ENCODE results near the gene STARD10. TPM values are rescaled to one million over a fixed set of nuclear protein-coding genes. Genes with fewer than 3 reads are reported as not detected.

STARD10 gene
- total RNA-seq, 1 experiment from 2014 or later: 31.2 TPM

DNA sequence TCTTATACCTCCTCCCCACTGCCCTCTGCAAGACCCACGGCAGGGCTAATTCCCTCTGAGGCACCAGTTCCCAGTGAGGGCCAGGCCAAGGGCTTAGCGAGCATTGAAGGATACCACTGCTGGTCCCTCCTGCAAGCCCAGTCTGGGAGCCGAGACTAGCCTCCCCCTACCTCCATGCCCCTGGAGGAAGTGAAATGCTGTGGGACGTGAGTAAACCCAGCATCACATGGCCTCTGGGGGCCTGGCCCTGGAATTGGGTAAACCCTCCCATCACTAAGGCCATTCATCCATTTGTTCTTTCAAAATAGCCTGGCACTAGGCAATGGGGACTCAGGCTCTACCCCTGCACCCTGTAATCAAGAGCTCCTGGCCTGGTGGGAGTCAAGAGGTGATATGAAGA, 66.3 kb downstream of the STARD10 start:
- no peak for DNase-seq (ENCODE audit: low read depth)

DNA sequence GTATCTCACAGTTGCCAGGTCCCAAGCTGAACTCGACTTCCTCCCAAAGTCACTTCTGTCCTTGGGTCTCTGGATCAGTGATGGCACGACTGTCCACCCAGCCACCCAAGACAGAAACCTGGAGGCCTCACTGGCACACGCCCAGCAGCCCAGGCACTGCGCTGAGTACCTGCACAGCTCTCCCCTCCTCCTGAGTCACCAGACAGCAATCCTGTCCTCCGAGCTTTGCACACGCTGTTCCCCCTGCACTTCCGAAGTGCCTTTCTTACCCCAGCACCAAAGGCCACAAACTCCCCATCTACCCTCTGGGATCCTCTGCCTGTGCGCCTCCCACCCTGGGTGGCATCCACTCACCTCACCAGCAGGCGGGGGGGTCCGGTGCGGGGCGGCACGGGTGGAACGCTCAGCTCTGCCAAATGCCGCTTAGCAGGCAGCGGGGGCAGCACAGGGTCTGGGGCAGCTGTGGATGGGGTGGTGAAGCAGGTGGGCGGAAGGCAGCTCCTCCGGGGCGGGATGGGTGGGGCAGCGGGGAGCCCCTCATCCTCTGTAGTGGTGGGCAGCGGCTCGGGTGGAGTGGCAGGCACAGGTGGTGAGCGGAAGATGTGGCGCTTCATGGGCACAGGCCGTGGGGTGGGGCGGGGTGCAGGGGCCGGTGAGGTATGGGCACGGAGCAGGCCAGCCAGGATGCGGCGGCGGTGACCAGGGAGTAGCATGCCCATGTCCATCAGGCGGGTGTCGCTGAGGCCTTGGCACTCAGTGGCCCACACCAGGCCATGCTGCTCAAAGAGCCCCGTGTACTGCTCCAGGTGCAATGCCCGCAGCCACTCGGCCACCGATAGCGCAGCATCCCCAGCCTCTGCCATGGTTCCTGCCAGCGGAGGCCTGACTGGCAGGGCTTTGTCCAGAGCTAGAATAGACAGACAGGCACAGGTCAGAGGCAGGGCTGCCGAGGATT, 67.3 kb downstream of the STARD10 start:
- DNase-seq (ENCODE audit: low read depth): no peak

DNA sequence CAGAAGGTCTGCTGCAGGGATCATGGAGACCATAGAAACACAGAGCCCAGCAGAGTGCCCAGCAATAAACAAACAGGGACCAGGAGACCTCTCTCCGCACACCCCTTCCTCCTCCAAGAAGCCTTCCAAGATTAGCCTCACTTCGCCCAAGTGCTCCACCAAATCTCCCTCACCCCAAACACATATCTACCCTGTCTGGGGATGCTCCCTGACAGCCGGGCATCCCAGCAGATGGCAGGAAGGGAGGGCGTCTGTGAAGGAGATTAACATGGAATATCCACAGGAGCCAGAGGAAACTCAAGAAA, 68.2 kb downstream of the STARD10 start:
- no peak for DNase-seq (ENCODE audit: low read depth)

DNA sequence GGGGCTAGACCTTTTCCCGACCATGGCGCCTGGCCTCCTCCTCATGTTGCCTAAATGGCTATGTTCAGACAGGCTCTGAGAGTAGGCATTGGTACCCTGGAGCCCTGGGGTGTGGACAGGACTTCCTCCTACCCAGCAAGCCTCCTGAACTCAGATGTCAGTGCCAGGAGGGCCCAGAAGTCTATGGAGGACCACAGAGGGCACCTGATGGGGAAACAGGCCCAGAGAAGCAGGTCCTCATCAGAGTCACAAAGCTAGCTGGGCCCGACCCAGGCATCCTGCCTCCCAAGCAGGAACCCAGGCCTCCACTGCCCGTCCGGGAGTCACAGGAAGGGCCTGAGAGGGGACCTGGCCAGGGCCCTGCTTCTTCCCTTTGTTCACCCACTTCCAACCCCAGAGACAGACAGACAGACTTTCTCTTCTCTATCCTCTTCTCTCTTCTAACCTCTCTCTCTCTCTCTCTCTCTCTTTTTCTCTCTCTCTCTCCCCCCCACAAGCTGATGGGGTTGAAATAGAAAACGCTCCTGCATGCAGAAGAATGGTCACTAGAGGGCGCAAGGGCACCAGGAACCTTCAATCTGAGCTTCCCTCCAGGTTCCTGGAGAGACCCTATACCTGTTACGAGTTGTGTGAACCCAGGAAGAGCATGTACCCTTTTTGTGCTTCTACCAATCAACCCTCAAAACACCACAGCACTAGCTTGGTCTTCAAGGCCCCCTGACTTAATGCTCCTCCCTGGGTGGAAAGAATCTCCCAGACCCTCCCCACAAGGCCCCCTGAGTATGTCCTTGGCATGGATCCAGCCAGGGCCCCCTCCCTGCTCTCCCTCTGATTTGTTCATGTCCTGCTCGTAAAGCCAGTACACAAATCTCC, 68.8 kb downstream of the STARD10 start:
- DNase-seq (ENCODE audit: low read depth): peak; percentile 79

DNA sequence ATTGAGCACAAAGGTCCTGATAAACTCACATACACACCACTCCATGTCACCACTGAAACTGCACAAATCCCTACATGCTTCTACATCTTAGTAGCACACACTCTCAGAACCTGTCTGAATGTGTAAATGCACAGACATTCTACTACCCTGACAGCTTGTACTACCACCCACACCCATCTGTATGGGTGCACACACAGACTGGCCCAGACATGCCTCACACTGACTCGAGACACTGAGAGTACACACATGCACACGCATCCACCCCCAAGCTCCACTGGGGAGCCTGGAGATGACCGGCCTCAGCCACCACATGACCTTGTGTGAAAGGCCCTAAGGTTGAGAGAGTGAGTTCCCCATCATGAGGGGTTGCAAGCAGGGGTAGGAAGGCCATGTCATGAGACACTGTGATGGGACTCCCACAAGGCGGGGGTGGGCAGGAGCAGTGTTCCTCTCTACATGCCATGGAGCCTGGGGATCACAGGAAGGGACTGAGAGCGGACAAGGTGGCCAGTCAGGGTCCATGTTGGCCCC, 69.8 kb downstream of the STARD10 start:
- no peak for DNase-seq (ENCODE audit: low read depth)

DNA sequence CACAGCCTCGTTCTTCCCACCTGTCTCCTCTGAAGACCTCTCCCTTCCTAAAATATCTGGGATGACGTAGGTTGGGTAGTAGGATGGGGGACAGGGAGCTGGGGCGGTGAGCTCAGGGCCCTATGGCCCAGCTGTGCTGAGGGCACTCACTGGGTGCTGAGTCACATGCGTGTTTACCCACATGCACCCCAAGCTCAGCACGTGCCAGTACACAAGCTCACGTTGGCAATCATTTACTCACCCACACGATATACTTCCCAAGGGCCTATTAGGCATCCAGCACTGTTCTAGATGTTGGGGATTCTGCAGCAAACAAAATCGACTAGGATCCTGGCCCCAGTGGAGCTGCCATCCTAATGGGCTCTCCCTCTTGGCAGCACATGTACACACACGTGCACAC, 70.3 kb downstream of the STARD10 start:
- no peak for DNase-seq (ENCODE audit: low read depth)

DNA sequence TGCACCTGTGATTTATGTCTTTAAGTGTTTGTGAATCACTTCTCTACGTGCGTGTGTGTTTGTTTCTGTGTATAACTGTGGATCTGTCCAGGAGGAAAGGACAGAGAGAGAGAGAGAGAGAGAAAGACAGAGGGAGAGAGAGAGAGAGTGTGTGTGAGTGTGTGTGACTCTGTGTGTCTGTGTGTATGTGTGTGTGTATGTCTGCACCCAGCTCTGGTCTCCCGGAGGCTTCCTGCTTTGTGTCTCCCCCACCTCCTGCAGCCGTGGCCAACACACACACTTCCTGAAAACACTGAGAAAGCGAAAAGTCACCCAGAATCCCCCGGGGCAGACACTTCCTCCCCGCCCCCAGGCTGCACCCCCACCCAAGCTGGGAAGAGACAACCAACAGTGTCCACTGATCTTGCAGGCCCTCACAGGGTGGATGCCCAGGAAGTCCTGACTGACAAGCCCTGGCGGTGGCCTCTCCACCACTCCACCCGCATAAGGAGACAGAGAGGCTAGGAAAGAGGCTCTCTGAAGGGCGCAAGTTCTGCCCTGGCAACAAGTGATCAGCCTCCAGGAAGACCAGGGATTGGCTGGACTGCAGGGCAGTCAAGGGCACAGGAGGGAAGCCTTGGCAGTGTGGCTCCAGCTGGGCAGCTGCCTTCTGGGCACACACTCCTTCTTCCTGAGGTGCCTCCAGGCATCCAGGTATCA, 71.6 kb downstream of the STARD10 start:
- DNase-seq (ENCODE audit: low read depth): peak; percentile 79

DNA sequence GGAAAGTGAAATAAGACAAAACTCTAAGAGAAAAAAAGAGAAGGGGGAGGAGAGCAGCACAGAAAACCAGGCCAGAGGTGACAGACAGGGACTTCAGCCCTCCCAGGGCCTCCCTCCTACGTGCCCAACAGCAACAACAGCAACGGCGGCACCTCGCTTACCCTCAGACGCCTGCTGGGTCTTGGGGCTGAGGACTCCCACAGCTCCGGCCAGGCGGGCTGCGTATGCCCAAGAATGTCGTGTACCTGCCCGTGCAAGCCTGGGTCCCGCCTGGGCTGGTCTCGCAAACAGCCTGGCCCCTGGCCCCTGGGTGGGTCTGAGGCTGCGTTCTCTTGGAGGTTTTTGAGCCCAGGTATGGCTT, 72.2 kb downstream of the STARD10 start:
- no peak for DNase-seq (ENCODE audit: low read depth)

DNA sequence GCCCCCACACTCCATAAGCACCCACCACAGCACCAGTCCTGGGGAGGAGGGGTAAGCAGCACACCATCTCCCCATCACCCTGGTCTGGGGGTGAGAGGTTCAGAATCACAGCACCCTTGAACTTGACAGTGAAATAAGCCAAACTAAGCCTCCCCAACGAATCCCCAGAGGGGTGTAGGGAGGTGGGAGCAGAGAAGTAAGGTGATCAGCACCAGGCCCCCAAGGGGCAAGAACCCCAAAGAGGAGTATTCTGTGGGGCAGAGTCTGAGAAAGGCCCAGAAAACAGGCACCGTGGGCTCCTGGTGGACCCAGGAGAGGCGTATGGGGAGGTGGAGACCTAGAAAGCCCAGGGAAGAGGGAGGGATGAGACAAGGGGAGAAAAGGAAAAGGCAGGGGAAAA, 72.6 kb downstream of the STARD10 start:
- no peak for DNase-seq (ENCODE audit: low read depth)

DNA sequence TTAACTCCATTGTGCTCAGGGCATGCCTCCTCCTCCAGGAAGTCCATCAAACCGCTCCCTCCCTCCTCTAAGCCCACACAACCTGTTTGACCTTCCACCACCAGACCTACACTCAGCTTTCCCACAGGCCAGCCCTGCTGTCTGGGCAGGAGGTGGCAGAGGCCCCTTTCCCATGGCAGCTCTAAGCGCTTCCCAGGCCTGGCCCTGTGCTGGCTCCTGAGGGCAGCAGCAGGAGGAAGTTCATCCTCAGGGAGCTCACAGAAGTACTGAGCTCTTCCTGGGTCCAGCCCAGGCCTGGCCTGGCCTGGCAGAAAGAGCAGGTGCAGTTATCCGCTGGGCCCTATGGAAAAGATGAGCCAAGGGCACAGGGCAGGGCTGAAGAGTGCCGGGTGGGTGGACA, 73.1 kb downstream of the STARD10 start:
- no peak for DNase-seq (ENCODE audit: low read depth)

DNA sequence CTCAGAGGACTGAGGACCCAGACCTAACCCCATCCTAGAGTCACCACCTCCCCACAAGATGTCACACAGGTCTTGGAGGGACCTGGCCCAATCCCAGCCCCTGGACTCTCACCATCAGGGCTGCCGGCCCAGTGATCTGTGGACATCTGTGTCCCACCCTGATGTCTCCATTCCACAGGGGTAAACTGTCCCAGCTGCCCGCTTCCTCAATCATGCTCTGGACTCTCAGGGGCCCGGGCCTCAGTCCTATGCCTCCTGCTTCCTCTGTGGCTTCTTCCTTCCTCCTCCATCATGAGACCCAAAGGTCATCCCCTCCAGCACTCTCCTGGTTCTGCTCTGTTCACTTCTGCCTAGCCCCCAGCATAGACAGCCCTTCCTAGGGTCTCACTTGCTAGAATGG, 73.8 kb downstream of the STARD10 start:
- no peak for DNase-seq (ENCODE audit: low read depth)

DNA sequence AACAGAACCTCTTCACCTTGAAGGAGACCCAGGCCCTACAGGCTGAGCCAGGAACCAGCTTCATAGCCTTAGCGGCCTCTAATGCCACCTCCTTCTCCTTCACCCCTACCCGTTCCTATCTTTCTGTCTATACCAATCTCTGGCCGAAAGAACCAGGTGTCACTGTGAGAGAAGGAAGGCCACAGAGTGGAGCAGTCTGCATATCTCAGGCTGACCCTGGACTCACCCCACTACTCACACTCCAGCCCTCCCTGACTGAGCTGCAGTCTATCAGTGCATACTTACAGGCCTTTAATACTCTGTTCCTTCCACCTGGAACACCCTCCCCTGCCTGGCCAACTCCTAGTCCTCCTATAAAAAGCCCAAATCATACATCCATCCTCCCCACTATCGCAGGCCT, 74.3 kb downstream of the STARD10 start:
- DNase-seq (ENCODE audit: low read depth): no peak

DNA sequence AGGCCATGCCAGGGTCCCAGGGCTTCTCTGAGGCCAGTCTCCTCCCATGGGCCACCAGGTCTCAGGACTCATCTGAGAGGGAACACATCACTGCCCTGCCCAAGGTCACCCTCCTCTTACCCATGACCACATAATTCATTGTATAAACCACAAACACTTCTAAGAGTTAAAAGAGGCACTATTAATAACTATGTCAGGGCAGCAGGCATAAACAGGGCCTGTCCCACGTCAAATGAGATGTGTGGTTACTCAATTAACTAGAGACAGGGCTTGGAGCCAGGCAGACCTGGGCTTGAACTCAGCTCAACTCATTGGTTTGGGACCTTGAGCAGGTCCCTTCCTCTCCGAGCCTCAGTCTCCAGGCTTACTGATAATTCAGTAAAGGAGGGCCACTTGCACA, 74.7 kb downstream of the STARD10 start:
- no peak for DNase-seq (ENCODE audit: low read depth)

DNA sequence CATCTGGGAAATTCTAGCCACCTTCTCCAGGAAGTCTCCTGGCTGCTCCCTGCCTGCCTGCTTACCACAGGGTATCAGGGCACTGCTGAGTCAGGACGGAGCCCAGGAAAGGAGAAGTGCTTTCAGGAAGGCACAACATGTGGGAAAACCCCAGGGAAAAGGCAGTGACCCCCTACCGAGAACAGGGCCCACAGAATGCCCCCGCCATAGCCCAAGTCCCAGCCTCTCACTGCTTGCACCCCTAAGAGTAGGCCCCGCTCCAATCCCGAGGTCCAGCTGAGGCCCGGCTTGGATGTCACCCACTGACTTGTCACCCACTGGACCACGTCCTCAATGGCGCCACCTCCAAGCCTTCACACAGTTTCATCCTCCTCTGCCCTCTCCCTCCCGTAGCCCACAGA, 75.7 kb downstream of the STARD10 start:
- DNase-seq (ENCODE audit: low read depth): no peak

DNA sequence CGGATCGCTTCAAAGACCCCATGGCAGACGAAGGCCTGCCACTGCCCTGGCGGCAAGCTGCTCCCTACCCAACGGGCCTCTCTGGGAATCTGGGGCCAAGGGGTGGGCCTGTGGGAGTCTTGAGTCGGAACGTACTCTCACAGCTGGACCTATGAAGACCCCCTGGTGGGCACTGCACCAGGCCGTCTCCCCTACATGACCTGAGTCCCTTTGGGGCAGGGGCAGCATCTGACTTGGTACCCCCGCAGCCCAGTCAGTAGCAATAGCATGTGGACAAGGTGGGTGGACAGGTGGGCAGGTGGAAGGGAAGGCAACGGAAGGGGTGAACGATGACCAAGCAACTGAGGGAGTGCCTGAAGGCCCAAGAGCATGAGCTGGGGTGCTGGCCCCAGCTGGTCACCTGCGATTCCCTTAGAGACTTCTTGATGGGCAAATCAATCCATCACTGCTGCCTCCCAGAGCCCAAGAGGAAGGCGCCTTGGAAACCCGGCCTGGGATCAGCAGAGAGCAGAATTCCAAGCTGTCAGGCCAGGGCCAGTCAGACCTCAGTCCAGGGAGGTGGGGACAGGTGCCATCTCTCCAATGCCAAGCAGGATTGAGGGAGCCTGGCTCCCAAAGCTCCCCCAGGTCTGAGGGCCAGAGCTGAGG, 76.9 kb downstream of the STARD10 start:
- no peak for DNase-seq (ENCODE audit: low read depth)

DNA sequence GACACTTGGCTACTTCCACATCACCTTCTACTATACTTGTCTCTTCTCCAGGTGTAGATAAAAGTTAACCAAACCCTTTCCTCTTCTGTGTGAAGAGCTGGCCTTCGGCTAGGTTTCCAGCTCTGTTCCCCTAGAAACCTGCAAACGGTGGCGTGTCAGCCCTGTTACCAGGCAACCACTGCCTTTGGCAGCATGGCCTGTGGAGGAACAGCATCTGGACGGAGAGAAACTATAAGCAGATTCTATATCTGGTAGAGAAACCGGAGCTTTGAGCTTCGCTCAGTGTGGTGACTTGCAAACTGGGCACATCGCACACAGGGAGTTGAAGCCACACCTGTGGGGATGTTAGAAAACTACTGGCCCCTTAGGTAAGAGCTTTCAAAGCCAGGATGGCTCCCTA, 77.6 kb downstream of the STARD10 start:
- DNase-seq (ENCODE audit: low read depth): no peak

DNA sequence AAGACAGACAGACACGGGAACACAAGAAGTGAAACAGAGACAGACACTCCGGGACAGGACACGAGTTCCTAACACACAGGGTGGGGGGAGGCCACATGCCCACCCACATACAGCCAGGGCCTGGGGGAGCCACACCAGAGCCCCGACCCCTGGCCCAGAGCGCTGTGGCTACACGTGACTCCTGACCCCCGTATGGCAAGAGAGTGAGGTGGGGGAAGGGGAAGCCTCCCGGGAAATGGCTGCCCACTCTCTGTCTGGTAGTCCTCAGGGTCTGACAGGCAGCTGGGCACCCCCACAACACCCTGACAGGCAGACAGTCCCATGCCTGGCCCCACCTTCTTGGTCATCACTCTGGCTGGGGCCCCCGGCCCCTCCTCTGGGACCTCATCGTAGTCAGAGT, 81.0 kb downstream of the STARD10 start:
- DNase-seq (ENCODE audit: low read depth): no peak

DNA sequence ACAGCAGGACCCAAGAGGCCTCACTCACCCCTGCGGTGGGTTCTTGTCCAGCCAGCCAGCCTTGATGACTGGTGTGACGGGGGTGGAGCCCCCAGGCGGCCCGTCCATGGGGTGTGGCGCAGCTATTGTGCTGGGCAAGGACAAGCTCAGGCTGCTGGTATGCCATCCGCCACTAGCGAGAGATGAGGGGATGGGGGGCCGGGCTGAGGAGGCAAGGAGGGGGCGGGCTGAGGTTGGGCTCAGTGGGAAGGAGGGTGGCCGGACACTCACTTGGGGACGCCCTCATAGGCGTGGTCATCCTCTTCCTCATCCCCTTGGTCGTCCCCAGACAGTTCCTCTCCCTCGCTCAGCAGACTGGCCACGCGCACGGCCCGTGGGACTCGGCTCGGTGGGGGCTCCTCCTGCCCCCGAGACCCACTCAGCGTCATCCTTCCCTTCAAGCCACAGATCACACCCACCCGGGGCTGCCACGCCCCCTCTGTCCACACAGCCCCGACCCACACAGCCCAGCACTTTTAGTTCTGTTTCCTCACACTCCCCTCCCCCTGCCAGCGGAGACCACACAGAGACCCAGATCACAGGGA, 81.6 kb downstream of the STARD10 start:
- DNase-seq (ENCODE audit: low read depth): no peak

DNA sequence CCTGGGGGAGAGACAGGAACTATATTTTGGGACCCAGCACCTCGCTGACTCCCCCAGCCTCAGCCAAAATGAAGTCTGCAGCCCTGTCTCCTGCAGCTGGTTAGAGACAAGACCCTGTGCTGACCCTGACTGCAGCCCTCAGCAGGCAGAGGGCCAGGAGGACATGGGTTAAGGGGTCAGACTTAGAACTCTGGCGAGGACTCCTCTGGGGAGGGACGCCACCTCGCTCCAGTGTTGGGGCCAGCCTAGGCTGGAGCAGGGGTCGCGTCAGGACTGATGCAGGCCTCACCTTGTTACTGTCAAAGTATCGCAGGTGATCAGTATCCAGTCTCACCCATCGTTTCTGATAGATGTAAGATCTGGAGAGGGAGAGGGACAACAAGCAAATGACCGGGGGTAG, 82.7 kb downstream of the STARD10 start:
- no peak for DNase-seq (ENCODE audit: low read depth)

DNA sequence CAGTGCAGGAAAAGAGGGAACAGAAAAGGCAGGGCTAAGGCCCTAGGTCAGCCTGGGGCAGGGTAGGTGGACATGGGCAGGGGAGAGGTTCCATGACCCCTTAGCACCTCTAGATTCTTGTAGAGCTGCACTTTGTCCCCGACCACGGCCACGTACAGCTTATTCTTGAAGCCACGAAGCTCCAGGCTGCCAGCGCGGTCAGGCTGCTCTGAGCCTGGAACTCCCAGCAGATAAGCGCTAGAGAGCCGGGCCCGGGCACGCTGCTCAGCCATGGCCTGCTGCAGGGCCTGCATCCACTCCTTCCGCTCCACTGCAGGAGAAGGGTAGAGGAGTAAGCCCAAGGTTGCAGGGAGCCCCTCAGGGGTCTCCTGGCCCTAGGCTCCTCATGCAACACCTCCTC, 83.6 kb downstream of the STARD10 start:
- DNase-seq (ENCODE audit: low read depth): no peak
